Ishikawa (cell line): ENCODE results near the gene SHISA9.

Source experiments
- CEBPB ChIP-seq: IDR thresholded peaks from 2 replicates; pipeline ENCODE4 v1.6.1; 2012
- CREB1 ChIP-seq: IDR thresholded peaks from 2 replicates; pipeline ENCODE4 v1.6.1; 2012; ENCODE audit warnings: low read depth
- EP300 ChIP-seq: IDR thresholded peaks from 2 replicates; pipeline ENCODE4 v1.6.1; 2012; ENCODE audit warnings: borderline replicate concordance
- NFIC ChIP-seq: IDR thresholded peaks from 2 replicates; pipeline ENCODE4 v1.6.1; 2012
- REST ChIP-seq: IDR thresholded peaks from 2 replicates; pipeline ENCODE4 v1.6.1; 2012; ENCODE audit warnings: low read depth, mild to moderate bottlenecking
- TAF1 ChIP-seq: IDR thresholded peaks from 2 replicates; pipeline ENCODE4 v1.6.1; 2012; ENCODE audit warnings: low read depth, mild to moderate bottlenecking
- TCF12 ChIP-seq: IDR thresholded peaks from 2 replicates; pipeline ENCODE4 v1.6.1; 2012; ENCODE audit warnings: low read depth
- TEAD4 ChIP-seq: IDR thresholded peaks from 2 replicates; pipeline ENCODE4 v1.6.1; 2012
- YY1 ChIP-seq: IDR thresholded peaks from 2 replicates; pipeline ENCODE4 v1.6.1; 2012; ENCODE audit warnings: low read depth
- ZBTB7A ChIP-seq: IDR thresholded peaks from 2 replicates; pipeline ENCODE4 v1.6.1; 2012; ENCODE audit warnings: low read depth
- TF ChIP-seq, protein P1 (sequence below): IDR thresholded peaks from 2 replicates; pipeline ENCODE4 v1.6.1; 2012
- TF ChIP-seq, protein P2 (sequence below): IDR thresholded peaks from 2 replicates; pipeline ENCODE4 v1.6.1; 2012

GRCh38 chr16:12965274-12965804, 63.9 kb downstream of the SHISA9 start:
- TF ChIP-seq, protein P1, sequence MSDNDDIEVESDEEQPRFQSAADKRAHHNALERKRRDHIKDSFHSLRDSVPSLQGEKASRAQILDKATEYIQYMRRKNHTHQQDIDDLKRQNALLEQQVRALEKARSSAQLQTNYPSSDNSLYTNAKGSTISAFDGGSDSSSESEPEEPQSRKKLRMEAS: no peak
- TF ChIP-seq NFIC: no peak
- no peak for TF ChIP-seq TCF12
- TF ChIP-seq REST: no peak
- no peak for TF ChIP-seq ZBTB7A
- TF ChIP-seq EP300: no peak
- TF ChIP-seq, protein P2, sequence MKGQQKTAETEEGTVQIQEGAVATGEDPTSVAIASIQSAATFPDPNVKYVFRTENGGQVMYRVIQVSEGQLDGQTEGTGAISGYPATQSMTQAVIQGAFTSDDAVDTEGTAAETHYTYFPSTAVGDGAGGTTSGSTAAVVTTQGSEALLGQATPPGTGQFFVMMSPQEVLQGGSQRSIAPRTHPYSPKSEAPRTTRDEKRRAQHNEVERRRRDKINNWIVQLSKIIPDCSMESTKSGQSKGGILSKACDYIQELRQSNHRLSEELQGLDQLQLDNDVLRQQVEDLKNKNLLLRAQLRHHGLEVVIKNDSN: no peak
- no peak for TF ChIP-seq TAF1
- no peak for TF ChIP-seq TEAD4
- TF ChIP-seq YY1: no peak
- TF ChIP-seq CREB1: no peak
- no peak for TF ChIP-seq CEBPB
